Measurements from ENCODE around the gene LSP1.

Gene LSP1

GRCh38 chr11:1876361-1877063, 23.6 kb downstream of the LSP1 start:
- no peak for TF ChIP-seq GATA2 (IDR thresholded peaks at IDR 0.05; ENCODE audit: low read depth, low read length)
- TF ChIP-seq GATA3 (IDR thresholded peaks at IDR 0.05; ENCODE audit: low read depth, low read length): no peak

GRCh38 chr11:1877211-1878136, 24.6 kb downstream of the LSP1 start:
- TF ChIP-seq GATA3 (IDR thresholded peaks at IDR 0.05; ENCODE audit: low read depth, low read length) (no peak), GATA2 (IDR thresholded peaks at IDR 0.05; ENCODE audit: low read depth, low read length) (no peak)

- peak; percentile 75 for TF ChIP-seq GATA2 (IDR thresholded peaks at IDR 0.05; ENCODE audit: low read depth, low read length)
- no peak for TF ChIP-seq GATA3 (IDR thresholded peaks at IDR 0.05; ENCODE audit: low read depth, low read length)
Observed at GRCh38 chr11:1878137-1879031, 25.5 kb downstream of the LSP1 start.

- no peak for TF ChIP-seq GATA3 (IDR thresholded peaks at IDR 0.05; ENCODE audit: low read depth, low read length)
- TF ChIP-seq GATA2 (IDR thresholded peaks at IDR 0.05; ENCODE audit: low read depth, low read length): no peak
Observed at GRCh38 chr11:1879342-1879940, 26.6 kb downstream of the LSP1 start.

GRCh38 chr11:1879941-1880720, 27.2 kb downstream of the LSP1 start:
- no peak for TF ChIP-seq GATA2 (IDR thresholded peaks at IDR 0.05; ENCODE audit: low read depth, low read length)
- no peak for TF ChIP-seq GATA3 (IDR thresholded peaks at IDR 0.05; ENCODE audit: low read depth, low read length)

- TF ChIP-seq GATA3 (IDR thresholded peaks at IDR 0.05; ENCODE audit: low read depth, low read length) (no peak), GATA2 (IDR thresholded peaks at IDR 0.05; ENCODE audit: low read depth, low read length) (no peak)
Observed at GRCh38 chr11:1880746-1881441, 28.0 kb downstream of the LSP1 start.

GRCh38 chr11:1881442-1882264, 28.8 kb downstream of the LSP1 start:
- TF ChIP-seq GATA3 (IDR thresholded peaks at IDR 0.05; ENCODE audit: low read depth, low read length) (no peak), GATA2 (IDR thresholded peaks at IDR 0.05; ENCODE audit: low read depth, low read length) (no peak)

GRCh38 chr11:1882265-1883238, 29.7 kb downstream of the LSP1 start:
- no peak for TF ChIP-seq GATA3 (IDR thresholded peaks at IDR 0.05; ENCODE audit: low read depth, low read length)
- no peak for TF ChIP-seq GATA2 (IDR thresholded peaks at IDR 0.05; ENCODE audit: low read depth, low read length)

GRCh38 chr11:1883346-1884302, 30.7 kb downstream of the LSP1 start:
- TF ChIP-seq GATA2 (IDR thresholded peaks at IDR 0.05; ENCODE audit: low read depth, low read length): no peak
- TF ChIP-seq GATA3 (IDR thresholded peaks at IDR 0.05; ENCODE audit: low read depth, low read length): no peak
